ENCODE measurements around the gene RERE. TPM values are rescaled to one million over a fixed set of nuclear protein-coding genes. Genes with fewer than 3 reads are reported as not detected.
"Not testable (repeated sequence)": the region's sequence is repeated elsewhere in the genome, so short reads cannot be mapped to it uniquely, and the experiment has no call there.

The RERE gene
- total RNA-seq, 1 experiment from 2014 or later, result 40.6 TPM

- Histone ChIP-seq H3K9ac (ENCODE audit: low read length) (no peak overlapping the region), H3K4me1 (ENCODE audit: control insufficient read depth in 1 of 2, insufficient read depth in 2 of 2, low read length in 2 of 2) (no peaks in the 10 kb centered on the region), H3K36me3 (ENCODE audit: control insufficient read depth in 1 of 2, insufficient read depth in 2 of 2, low read length in 2 of 2) (no peaks in the 10 kb centered on the region), H3K27ac (ENCODE audit: low read depth, low read length) (no peak overlapping the region), H3K9me3 (ENCODE audit: control insufficient read depth in 1 of 2, insufficient read depth in 1 of 2, low read depth in 1 of 2, low read length in 2 of 2) (no peaks in the 10 kb centered on the region), H3K4me3 (replicated peaks in 1 of 2; ENCODE audit: low read depth in 1 of 2, low read length in 2 of 2) (no peak overlapping the region), H3K9me2 (ENCODE audit: insufficient read depth) (no peaks in the 10 kb centered on the region), H2AFZ (ENCODE audit: low read depth, low read length, poor library complexity, severe bottlenecking) (no peak overlapping the region), H3K4me2 (ENCODE audit: low read length) (no peak overlapping the region), H3K79me2 (ENCODE audit: insufficient read depth, low read length) (no peaks in the 10 kb centered on the region), H4K20me1 (ENCODE audit: insufficient read depth) (no peaks in the 10 kb centered on the region), H3K27me3 (ENCODE audit: insufficient read depth, low read length) (no peaks in the 10 kb centered on the region)
- ATAC-seq, result no peak
- ChIA-PET POLR2A (no interaction called here), RAD21 (ENCODE audit: low non-redundant PET in 1 of 2, low total read pairs in 2 of 2, uncharacterized antibody in 2 of 2, unreplicated experiment in 2 of 2) (no interaction called here), CTCF (no interaction called here)
- TSS peak; percentile 19 for BruUV-seq (replicated peaks)
- no peak for DNase-seq (ENCODE audit: low read depth, low spot score)
- TF ChIP-seq, protein P1, sequence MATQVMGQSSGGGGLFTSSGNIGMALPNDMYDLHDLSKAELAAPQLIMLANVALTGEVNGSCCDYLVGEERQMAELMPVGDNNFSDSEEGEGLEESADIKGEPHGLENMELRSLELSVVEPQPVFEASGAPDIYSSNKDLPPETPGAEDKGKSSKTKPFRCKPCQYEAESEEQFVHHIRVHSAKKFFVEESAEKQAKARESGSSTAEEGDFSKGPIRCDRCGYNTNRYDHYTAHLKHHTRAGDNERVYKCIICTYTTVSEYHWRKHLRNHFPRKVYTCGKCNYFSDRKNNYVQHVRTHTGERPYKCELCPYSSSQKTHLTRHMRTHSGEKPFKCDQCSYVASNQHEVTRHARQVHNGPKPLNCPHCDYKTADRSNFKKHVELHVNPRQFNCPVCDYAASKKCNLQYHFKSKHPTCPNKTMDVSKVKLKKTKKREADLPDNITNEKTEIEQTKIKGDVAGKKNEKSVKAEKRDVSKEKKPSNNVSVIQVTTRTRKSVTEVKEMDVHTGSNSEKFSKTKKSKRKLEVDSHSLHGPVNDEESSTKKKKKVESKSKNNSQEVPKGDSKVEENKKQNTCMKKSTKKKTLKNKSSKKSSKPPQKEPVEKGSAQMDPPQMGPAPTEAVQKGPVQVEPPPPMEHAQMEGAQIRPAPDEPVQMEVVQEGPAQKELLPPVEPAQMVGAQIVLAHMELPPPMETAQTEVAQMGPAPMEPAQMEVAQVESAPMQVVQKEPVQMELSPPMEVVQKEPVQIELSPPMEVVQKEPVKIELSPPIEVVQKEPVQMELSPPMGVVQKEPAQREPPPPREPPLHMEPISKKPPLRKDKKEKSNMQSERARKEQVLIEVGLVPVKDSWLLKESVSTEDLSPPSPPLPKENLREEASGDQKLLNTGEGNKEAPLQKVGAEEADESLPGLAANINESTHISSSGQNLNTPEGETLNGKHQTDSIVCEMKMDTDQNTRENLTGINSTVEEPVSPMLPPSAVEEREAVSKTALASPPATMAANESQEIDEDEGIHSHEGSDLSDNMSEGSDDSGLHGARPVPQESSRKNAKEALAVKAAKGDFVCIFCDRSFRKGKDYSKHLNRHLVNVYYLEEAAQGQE (IDR thresholded peaks at IDR 0.05; ENCODE audit: low read depth), result no peak
- TF ChIP-seq, protein P2, sequence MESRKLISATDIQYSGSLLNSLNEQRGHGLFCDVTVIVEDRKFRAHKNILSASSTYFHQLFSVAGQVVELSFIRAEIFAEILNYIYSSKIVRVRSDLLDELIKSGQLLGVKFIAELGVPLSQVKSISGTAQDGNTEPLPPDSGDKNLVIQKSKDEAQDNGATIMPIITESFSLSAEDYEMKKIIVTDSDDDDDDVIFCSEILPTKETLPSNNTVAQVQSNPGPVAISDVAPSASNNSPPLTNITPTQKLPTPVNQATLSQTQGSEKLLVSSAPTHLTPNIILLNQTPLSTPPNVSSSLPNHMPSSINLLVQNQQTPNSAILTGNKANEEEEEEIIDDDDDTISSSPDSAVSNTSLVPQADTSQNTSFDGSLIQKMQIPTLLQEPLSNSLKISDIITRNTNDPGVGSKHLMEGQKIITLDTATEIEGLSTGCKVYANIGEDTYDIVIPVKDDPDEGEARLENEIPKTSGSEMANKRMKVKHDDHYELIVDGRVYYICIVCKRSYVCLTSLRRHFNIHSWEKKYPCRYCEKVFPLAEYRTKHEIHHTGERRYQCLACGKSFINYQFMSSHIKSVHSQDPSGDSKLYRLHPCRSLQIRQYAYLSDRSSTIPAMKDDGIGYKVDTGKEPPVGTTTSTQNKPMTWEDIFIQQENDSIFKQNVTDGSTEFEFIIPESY (IDR thresholded peaks at IDR 0.05; ENCODE audit: extremely low read depth, insufficient replicate concordance, low read length), result no peak
- no peak for TF ChIP-seq ELF1 (IDR thresholded peaks at IDR 0.05; ENCODE audit: borderline replicate concordance, low read depth)
- no peak for TF ChIP-seq ZNF274 (IDR thresholded peaks at IDR 0.05; ENCODE audit: low read depth, low read length)
- no peak for TF ChIP-seq CBX3 (IDR thresholded peaks at IDR 0.05; ENCODE audit: low read depth)
- no peak for TF ChIP-seq EZH2phosphoT487 (IDR thresholded peaks at IDR 0.05; ENCODE audit: borderline replicate concordance)
- TF ChIP-seq SIN3A (IDR thresholded peaks at IDR 0.05; ENCODE audit: low read depth), result no peak
- TF ChIP-seq EGR1 (IDR thresholded peaks at IDR 0.05; ENCODE audit: low read depth), result no peak
- no peak for TF ChIP-seq CTCF (IDR thresholded peaks at IDR 0.05 in 2 of 3, conservative IDR thresholded peaks at IDR 0.05 in 1 of 3; ENCODE audit: borderline replicate concordance in 1 of 3, insufficient read depth in 1 of 3, low read depth in 2 of 3, low read length in 2 of 3)
- no peak for TF ChIP-seq SP1 (IDR thresholded peaks at IDR 0.05; ENCODE audit: low read depth)
- no peak for TF ChIP-seq EZH2 (IDR thresholded peaks at IDR 0.05)
- intact Hi-C loops (cut with micrococcal nuclease), result no loop called here
Observed at GRCh38 chr1:8503842-8504241, 313.6 kb downstream of the RERE start.

- H3K36me3 ChIP-seq (ENCODE audit: control insufficient read depth in 1 of 2, insufficient read depth in 2 of 2, low read length in 2 of 2); H3K4me2 ChIP-seq (ENCODE audit: low read length); H2AFZ ChIP-seq (ENCODE audit: low read depth, low read length, poor library complexity, severe bottlenecking); H3K27me3 ChIP-seq (ENCODE audit: insufficient read depth, low read length); BruUV-seq (replicated peaks); POLR2A ChIA-PET; H3K9me2 ChIP-seq (ENCODE audit: insufficient read depth); intact Hi-C loops (cut with micrococcal nuclease); H3K4me3 ChIP-seq (replicated peaks in 1 of 2; ENCODE audit: low read depth in 1 of 2, low read length in 2 of 2); H3K9ac ChIP-seq (ENCODE audit: low read length); RAD21 ChIA-PET (ENCODE audit: low non-redundant PET in 1 of 2, low total read pairs in 2 of 2, uncharacterized antibody in 2 of 2, unreplicated experiment in 2 of 2); DNase-seq (ENCODE audit: low read depth, low spot score); H3K27ac ChIP-seq (ENCODE audit: low read depth, low read length); ATAC-seq; H4K20me1 ChIP-seq (ENCODE audit: insufficient read depth); H3K79me2 ChIP-seq (ENCODE audit: insufficient read depth, low read length); CTCF ChIA-PET; H3K4me1 ChIP-seq (ENCODE audit: control insufficient read depth in 1 of 2, insufficient read depth in 2 of 2, low read length in 2 of 2); H3K9me3 ChIP-seq (ENCODE audit: control insufficient read depth in 1 of 2, insufficient read depth in 1 of 2, low read depth in 1 of 2, low read length in 2 of 2): not testable (repeated sequence)
Observed at GRCh38 chr1:8502949-8503348, 314.5 kb downstream of the RERE start.
